Measurements from ENCODE around the gene CTR9.

Gene CTR9

DNA sequence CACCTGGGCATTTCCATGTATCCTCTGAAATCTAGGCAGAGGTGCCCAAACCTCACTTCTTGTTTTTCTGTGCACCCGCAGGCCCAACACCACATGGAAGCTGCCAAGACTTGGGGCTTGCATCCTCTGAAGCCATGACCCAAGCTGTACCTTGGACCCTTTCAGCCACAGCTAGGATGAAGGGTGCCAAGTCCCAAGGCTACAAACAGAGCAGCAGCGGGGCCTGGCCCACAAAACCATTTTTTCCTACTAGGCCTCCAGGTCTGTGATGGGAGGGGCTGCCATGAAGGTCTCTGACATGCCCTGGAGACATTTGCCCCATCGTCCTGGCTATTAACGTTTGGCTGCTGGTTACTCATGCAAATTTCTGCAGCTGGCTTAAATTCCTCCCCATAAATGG lies 78.1 kb downstream of the CTR9 start:
- no peak for DNase-seq
